Measurements from ENCODE around the gene ADAMTSL2.

Gene ADAMTSL2

GRCh38 chr9:133589454-133590227 lies 55.1 kb downstream of the ADAMTSL2 start:
- intact Hi-C loops (cut with micrococcal nuclease) = no loop called here
- peaks cover 28% of the 10 kb centered on the region for H3K27me3 Mint-ChIP-seq
- peaks cover 11% of the 10 kb centered on the region for H3K9me3 Mint-ChIP-seq
- no peaks in the 10 kb centered on the region for H3K36me3 Mint-ChIP-seq (ENCODE audit: low read depth)
- H3K4me3 Mint-ChIP-seq = no peak overlapping the region
- H3K27ac Mint-ChIP-seq = no peak overlapping the region
- no peaks in the 10 kb centered on the region for H3K4me1 Mint-ChIP-seq (ENCODE audit: low read depth)

GRCh38 chr9:133590231-133590855 lies 55.8 kb downstream of the ADAMTSL2 start:
- Mint-ChIP-seq H3K4me1 (ENCODE audit: low read depth) (no peaks in the 10 kb centered on the region), H3K4me3 (no peak overlapping the region), H3K27me3 (peaks cover 21% of the 10 kb centered on the region), H3K27ac (no peak overlapping the region), H3K9me3 (peaks cover 11% of the 10 kb centered on the region), H3K36me3 (ENCODE audit: low read depth) (no peaks in the 10 kb centered on the region)
- intact Hi-C loops (cut with micrococcal nuclease) = no loop called here

DNA sequence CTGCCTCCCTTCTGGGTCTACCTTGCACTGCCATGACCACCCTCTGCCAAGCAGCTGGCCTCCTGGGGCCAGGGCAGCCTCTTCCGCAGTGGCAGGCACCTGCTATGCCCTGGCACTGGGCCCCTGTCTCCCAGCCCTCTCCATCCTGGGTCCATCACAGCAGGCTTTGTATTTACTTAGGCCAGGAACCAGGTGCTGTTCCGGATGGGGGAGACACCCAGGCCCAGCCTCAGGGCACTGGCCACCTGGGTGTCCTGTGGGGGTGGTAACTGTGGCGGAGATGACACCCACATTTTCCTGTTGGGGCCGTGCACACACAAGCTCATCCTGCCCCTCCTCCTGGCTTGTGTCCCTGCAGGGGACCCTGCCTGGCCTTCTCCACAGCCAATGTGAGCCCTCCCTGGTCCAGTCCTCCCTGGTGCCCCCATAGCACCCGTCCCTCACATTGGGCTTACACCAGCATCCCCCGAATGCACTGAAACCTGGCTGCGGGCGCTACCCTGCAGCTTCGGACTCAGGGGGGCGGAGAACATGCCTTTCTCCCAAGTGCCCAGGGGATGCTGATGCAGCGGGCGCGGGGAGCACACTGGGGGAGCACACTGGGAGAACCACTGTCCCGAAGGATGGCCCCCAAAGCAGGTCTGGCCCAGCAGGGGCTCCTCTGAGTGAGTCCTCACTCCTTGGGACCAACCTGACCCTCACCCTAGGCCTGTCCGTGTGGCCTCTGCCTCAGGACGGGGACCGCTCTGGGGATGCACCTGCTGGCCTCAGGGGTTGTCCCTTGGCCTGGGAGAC lies 56.8 kb downstream of the ADAMTSL2 start:
- no peak overlapping the region for H3K4me3 Mint-ChIP-seq
- H3K36me3 Mint-ChIP-seq (ENCODE audit: low read depth) = no peaks in the 10 kb centered on the region
- H3K27me3 Mint-ChIP-seq = peaks cover 12% of the 10 kb centered on the region
- no peaks in the 10 kb centered on the region for H3K4me1 Mint-ChIP-seq (ENCODE audit: low read depth)
- peaks cover 11% of the 10 kb centered on the region for H3K9me3 Mint-ChIP-seq
- H3K27ac Mint-ChIP-seq = no peak overlapping the region
- intact Hi-C loops (cut with micrococcal nuclease) = no loop called here

DNA sequence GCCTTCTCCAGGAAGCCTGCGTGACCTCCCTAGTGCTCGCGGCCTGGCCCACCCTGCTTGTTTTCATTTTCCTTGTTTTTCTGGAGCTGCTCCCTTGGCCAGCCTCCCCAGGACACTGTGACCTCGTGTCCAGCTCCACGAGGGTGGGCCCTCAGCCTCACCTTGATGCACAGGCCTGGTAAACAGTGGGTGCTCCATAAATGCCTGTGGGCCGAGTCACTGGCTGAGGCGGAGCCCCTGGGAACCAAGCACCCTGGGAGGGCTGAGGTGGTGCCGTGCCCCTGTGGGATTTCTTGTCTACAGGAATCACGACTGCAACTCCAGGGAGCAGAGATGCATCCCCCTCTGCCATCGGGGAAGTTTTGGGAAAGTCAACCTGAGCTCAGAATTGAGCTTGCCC lies 57.5 kb downstream of the ADAMTSL2 start:
- H3K27ac Mint-ChIP-seq = no peak overlapping the region
- H3K36me3 Mint-ChIP-seq (ENCODE audit: low read depth) = no peaks in the 10 kb centered on the region
- peaks cover 5% of the 10 kb centered on the region for H3K27me3 Mint-ChIP-seq
- H3K9me3 Mint-ChIP-seq = peaks cover 11% of the 10 kb centered on the region
- no peak overlapping the region for H3K4me3 Mint-ChIP-seq
- intact Hi-C loops (cut with micrococcal nuclease) = no loop called here
- H3K4me1 Mint-ChIP-seq (ENCODE audit: low read depth) = no peaks in the 10 kb centered on the region

- Mint-ChIP-seq H3K4me3 (no peak overlapping the region), H3K36me3 (ENCODE audit: low read depth) (no peaks in the 10 kb centered on the region), H3K4me1 (ENCODE audit: low read depth) (no peaks in the 10 kb centered on the region), H3K9me3 (peaks cover 11% of the 10 kb centered on the region), H3K27ac (no peak overlapping the region), H3K27me3 (peaks cover 2% of the 10 kb centered on the region)
- intact Hi-C loops (cut with micrococcal nuclease) = no loop called here
Measured at GRCh38 chr9:133592731-133593409, 58.4 kb downstream of the ADAMTSL2 start.

DNA sequence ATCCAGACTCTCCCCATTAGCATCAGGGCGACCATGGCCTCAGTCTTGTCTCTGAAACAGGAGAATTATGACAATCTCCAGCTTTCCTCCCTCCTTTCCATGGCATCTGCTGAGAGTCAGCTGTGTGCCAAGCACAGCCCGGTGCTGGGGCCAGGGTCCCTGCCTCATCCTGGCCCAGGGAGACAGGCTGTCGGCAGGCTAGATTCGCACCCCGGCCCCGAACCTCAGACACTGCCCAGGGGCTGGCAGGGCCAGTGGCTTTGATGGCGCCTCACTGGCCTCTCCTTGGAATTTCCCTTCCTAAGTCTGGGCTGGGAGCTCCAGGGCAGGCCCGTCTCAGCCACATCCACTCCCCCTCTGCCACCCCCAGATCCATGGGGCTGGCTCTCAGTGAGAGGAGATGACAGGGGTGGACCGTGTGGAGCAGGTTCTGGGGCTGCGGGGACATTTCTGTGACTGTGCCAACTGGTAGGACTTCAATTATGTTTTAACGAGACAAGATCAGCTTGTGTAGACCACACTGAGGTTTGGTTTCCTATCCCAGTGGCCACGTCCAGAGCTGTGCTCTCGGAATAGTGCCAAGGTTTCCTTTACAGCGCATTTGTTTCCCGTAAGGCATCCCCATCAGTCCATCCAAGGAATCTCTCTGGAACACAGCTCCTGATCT lies 59.2 kb downstream of the ADAMTSL2 start:
- intact Hi-C loops (cut with micrococcal nuclease) = no loop called here
- H3K4me1 Mint-ChIP-seq (ENCODE audit: low read depth) = no peaks in the 10 kb centered on the region
- H3K27me3 Mint-ChIP-seq = peaks cover 2% of the 10 kb centered on the region
- H3K4me3 Mint-ChIP-seq = no peak overlapping the region
- H3K27ac Mint-ChIP-seq = no peak overlapping the region
- H3K36me3 Mint-ChIP-seq (ENCODE audit: low read depth) = no peaks in the 10 kb centered on the region
- peaks cover 3% of the 10 kb centered on the region for H3K9me3 Mint-ChIP-seq

DNA sequence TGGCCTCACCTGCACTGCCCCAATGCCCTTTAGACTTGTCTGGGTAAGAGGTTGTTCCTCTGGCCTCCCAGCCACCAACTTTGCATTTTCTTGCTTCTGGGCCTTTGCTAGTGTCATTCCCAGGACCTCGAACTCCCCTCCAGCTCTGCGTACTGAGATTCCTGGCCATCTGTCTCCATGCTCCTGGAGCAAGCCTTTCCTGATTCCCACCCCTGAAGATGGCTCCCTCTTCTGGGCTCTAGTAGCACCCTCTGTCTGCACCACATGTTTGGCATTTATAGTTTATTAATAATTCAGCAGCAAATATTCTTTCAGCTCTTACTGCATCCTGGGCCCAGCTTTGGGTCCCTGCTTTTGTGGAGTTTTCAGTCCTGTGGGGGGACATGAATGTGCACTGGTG lies 59.8 kb downstream of the ADAMTSL2 start:
- Mint-ChIP-seq H3K9me3 (no peaks in the 10 kb centered on the region), H3K4me1 (ENCODE audit: low read depth) (no peaks in the 10 kb centered on the region), H3K27me3 (peaks cover 2% of the 10 kb centered on the region), H3K27ac (no peak overlapping the region), H3K4me3 (no peak overlapping the region), H3K36me3 (ENCODE audit: low read depth) (no peaks in the 10 kb centered on the region)
- intact Hi-C loops (cut with micrococcal nuclease) = no loop called here

GRCh38 chr9:133595910-133596309 lies 61.4 kb downstream of the ADAMTSL2 start:
- Mint-ChIP-seq H3K27ac (no peak overlapping the region), H3K27me3 (peaks cover 2% of the 10 kb centered on the region), H3K4me3 (no peak overlapping the region), H3K9me3 (no peaks in the 10 kb centered on the region), H3K4me1 (ENCODE audit: low read depth) (no peaks in the 10 kb centered on the region), H3K36me3 (ENCODE audit: low read depth) (no peaks in the 10 kb centered on the region)
- intact Hi-C loops (cut with micrococcal nuclease) = no loop called here

DNA sequence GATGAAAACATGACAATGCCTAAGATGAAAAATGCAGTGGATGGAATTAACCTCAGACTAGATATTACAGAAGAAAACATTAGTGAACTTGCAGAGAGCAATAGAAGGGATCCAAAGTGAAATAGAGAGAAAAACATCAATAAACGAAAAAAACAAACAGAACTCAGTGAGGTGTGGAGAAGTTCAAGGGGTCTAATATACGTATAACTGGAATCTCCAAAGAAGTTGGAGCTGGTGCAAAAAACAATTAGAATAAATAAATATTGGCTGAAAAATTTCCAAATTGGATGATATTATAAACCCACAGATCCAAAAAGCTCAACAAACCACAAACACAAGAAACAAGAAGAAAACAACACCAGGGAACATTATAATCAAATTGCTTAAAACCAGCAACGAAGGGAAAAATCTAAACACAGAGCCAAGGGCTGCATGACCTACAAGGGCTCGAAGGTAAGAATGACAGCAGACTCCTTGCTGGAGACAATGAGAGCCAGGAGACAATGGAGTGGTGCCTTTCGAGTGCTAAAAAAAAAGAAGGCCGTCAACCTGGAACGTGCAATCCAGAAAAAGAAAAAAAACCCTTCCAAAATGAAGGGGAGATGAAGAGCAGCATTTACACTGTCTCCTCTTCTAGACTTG lies 62.9 kb downstream of the ADAMTSL2 start:
- Mint-ChIP-seq H3K27me3 (peaks cover 4% of the 10 kb centered on the region), H3K4me1 (ENCODE audit: low read depth) (no peaks in the 10 kb centered on the region), H3K4me3 (no peak overlapping the region), H3K27ac (no peak overlapping the region), H3K36me3 (ENCODE audit: low read depth) (no peaks in the 10 kb centered on the region), H3K9me3 (no peaks in the 10 kb centered on the region)
- intact Hi-C loops (cut with micrococcal nuclease) = no loop called here

- Mint-ChIP-seq H3K4me1 (ENCODE audit: low read depth) (no peaks in the 10 kb centered on the region), H3K27me3 (peaks cover 6% of the 10 kb centered on the region), H3K4me3 (no peak overlapping the region), H3K27ac (no peak overlapping the region), H3K36me3 (ENCODE audit: low read depth) (no peaks in the 10 kb centered on the region), H3K9me3 (no peaks in the 10 kb centered on the region)
- intact Hi-C loops (cut with micrococcal nuclease) = no loop called here
Measured at GRCh38 chr9:133598978-133599377, 64.5 kb downstream of the ADAMTSL2 start.

DNA sequence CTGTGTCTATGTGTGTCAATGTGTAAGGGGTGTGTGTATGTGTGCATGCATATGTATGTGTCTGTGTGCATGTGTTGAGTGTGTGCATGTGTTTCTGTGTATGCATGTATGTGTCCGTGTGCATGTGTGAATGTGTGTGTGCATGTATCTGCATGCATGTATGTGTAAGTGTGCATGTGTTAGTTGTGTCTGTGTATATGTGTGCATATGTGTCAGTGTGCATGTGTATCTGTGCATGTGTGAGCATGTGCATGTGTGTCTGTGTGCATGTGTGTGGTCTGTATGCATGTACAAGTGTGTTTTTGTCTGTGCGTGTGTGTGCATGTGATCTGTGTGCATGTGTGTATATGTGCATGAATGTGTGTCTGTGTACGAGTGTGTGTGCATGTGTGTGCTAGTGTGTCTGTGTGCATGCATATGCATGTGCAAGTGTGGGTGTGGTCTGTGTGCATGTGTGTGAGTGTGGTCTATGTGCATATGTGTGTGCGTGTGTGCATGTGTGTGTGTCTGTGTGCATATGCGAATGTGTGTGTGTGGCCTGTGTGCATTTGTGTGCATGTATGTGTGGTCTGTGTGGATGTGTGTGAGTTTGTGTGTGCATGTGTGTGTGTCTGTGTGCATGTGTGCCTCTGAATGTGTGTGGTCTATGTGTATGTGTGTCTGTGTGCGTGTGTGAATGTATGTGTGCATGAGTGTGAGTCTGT lies 65.1 kb downstream of the ADAMTSL2 start:
- no peaks in the 10 kb centered on the region for H3K9me3 Mint-ChIP-seq
- H3K4me1 Mint-ChIP-seq (ENCODE audit: low read depth) = no peaks in the 10 kb centered on the region
- intact Hi-C loops (cut with micrococcal nuclease) = no loop called here

DNA sequence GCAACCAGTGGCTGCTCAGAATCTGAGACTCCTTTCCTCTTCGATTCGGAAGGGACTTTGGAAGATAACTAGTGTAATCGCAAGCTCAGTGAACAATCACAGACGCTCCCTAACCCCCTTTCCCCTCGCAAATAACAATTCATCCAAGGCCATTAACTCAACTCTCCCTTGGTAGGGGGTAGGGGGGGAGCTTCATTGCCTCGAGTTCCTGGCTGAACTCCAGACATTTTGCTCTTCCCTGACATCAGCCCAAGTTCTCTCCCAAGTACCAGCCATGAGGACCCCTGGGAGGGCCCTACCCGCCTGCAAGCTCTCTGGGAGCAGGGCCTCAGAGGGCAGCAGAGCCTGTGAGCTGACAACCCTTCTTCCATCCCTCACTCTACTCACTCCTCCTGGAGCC lies 66.2 kb downstream of the ADAMTSL2 start:
- Mint-ChIP-seq H3K27ac (no peak overlapping the region), H3K4me3 (no peak overlapping the region), H3K36me3 (ENCODE audit: low read depth) (no peaks in the 10 kb centered on the region), H3K27me3 (peaks cover 9% of the 10 kb centered on the region), H3K9me3 (no peaks in the 10 kb centered on the region), H3K4me1 (ENCODE audit: low read depth) (no peaks in the 10 kb centered on the region)
- intact Hi-C loops (cut with micrococcal nuclease) = no loop called here

More for the DNA sequence above, 65.1 kb downstream of the ADAMTSL2 start:
- Mint-ChIP-seq H3K36me3 (ENCODE audit: low read depth) (no peaks in the 10 kb centered on the region), H3K4me3 (no peak overlapping the region), H3K27me3 (peaks cover 6% of the 10 kb centered on the region), H3K27ac (no peak overlapping the region)

DNA sequence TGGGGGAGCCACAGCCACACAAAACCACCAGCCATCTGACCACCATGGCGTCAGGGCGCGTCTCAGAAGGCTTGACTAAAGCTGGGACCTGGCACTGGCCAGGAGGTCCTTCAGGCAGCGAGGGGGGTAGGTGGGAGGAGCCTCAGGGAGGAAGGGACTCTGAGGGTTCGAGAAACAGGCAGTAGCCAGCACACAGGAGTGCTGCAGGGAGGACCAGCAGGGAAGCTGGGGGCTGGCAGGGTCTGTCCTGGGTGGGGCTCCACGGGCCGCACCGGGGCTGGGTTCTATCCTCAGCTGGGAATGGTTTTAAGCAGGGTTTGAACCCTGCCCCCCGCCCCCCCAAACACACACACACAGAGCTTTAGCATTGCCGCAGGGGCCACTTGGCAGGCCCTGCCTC lies 67.2 kb downstream of the ADAMTSL2 start:
- Mint-ChIP-seq H3K27ac (no peak overlapping the region), H3K9me3 (no peaks in the 10 kb centered on the region), H3K4me1 (ENCODE audit: low read depth) (no peaks in the 10 kb centered on the region), H3K4me3 (no peak overlapping the region), H3K27me3 (peaks cover 15% of the 10 kb centered on the region), H3K36me3 (ENCODE audit: low read depth) (no peaks in the 10 kb centered on the region)
- intact Hi-C loops (cut with micrococcal nuclease) = no loop called here

Data from dendritic cell treated with granulocyte-macrophage colony-stimulating factor and Interleukin-4, amounts not matched to agents 40 ng/mL and 50 ng/mL, for 4 days (primary cell).